HG02642 (cell line): ENCODE results near the gene LIG1.

Source experiments
- ATAC-seq: cut with Tn5 transposase; IDR thresholded peaks from one replicate; pipeline ENCODE4 v1.9.1; 2021; ENCODE audit warnings: mild to moderate bottlenecking; ENCODE audit not compliant: unreplicated experiment, poor library complexity

Gene LIG1

DNA sequence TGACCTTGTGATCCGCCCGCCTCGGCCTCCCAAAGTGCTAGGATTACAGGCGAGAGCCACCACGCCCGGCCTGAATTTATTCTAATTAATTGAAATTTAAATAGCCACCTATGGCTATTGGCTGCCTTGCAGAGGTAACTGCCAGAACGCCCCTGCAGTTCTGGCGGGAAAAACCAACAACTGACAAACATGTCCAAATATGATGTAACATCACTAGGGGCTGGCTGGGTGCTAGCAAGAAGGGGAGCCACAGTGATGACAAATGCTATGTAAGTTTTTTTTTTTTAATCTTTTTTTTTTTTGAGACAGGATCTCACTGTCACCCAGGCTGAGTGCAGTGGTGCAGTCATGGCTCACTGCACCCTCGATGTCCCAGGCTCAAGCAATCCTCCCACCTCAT lies 13.2 kb upstream of the LIG1 start:
- no peak for ATAC-seq

DNA sequence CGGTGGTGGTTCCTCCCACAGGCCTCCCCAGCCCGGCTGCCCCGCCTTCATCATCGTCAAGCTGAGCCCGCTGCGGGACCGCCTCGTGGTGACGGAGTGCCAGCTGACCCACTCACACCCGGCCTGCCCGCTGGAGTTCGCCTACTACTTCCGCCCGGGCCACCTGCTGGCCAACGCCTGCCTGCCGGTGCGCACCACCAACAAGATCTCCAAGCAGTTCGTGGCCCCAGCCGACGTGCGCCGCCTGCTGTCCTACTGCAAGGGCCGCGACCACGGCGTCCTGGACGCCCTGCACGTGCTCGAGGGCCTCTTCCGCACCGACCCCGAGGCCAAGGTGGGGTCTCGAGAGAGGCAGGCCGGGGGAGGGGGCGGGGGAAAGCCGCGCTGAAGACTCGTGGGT lies 12.3 kb upstream of the LIG1 start:
- ATAC-seq: no peak

DNA sequence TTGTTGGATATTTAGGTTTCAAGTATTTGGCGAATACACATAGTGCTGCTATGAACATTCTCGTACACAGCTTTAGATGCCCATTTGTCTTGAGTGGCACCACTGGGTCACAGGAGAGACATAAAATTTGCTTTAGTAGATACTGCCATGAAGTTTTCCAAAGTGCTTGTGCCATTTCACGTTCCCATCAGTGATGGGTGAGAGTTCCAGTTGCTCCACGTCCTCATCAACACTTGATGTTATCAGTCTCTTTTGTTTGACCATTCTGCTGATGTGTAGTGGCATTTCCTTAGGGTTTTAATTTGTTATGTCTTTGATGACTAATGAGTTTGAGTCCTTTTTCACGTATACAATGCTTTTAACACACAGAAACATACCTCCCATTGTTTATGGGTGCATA lies 11.4 kb upstream of the LIG1 start:
- ATAC-seq: no peak

DNA sequence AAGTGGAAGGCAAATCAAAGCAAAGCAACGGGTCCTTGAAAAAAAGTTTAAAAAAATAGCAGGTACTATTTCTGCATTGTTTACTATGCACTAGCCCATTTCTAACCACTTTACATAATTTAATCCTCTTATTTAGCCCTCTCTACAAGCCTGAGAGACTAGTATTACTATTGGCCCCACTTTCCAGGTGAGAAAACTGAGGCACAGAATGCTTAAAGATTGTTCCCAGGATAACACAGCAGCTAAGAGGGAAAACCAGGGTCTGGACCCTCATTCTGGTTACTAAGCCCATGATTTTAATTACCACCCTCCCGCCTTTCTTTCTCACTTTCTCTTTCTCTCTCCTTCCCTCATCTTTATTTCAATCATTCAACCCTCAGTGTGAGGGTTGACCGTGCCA lies 6.1 kb upstream of the LIG1 start:
- no peak for ATAC-seq

DNA sequence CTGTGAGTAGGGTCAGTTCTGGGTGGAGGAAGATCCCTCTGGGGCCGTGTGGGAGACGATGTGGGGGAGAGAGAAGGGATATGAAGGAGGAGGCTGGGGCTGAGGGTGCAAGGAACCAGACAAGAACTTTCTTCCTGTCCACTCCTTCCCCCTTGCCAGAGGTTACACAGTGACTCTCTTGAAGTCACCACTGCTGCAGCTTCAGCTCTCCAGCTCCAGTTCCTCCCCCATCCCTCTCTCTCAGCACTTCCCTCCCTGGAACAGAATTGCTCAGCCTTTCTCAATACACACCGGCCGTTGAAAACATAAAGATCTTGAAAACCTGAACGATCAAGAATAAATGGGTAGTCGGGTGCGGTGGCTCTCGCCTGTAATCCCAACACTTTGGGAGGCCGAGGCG lies 5.4 kb upstream of the LIG1 start:
- ATAC-seq: no peak

DNA sequence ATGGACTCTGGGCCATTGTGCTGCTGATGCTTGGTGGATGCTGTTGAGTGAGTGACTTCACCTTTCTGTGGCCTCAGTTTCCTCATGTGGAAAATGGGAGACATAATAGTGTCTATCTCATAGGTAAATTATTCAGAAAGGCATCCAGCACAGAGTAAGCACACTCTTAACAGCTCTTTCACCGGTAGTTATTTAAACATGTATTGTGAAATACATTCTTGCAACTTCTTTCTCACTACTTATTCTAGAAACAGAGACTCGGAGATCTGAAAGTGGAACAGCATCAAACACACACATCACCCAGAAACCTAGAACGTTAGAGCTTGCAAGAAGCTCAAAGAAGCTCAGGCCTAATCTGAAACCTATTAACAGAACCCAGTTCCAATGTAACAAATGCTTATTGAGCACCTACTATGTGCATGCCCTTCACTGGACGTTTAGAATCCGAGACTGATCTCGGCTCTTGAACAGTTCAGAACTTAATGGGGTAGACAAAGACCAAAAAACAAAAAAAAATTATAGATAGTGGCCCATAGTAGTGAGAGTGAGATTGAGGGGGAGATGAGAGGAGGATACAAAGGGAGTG lies 4.4 kb upstream of the LIG1 start:
- no peak for ATAC-seq

DNA sequence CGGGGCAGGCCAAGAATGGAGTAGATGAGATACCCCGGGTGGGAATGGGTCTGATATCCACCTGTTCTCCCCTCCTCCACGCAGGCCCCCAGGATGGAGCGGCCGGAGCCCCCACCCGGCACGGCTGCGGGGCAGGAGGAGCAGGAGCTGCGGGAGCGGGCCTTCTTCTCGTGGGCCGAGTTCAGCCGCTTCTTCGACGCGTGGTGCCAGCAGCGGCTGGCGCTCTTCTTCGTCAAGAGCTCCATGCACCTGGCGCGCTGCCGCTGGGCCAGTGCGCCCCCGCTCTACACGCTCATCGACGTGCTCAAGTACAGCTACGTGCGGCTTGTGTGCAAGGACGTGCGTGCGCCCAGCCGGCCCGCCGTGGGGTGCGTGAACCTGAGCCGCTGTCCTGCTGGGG lies 1.6 kb upstream of the LIG1 start:
- no peak for ATAC-seq

DNA sequence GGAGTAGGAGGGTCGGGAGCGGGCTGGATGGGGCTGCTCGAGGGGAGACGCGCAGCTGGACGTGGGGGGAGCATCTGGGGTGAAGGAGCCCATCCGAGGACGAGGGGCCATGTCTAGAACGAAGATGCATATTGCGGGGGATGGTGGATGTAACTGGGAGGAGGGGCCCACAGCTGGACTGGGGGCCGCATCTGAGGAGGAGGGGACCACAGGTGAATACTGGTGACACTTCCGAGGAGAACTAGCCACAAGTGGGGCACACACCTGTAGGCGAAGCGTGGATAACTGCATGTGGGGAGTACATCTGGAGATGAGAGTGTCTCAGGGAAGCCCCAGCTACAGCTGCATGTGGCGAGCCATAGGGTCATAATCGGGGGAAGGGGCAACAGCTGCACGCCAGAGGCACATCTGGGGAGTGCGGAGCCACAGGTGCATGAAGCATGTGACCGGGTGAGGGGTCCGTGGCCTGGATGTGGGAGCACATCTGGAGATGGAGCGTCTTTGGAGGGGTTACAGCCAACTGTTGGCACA lies 738 bp upstream of the LIG1 start:
- ATAC-seq: no peak

DNA sequence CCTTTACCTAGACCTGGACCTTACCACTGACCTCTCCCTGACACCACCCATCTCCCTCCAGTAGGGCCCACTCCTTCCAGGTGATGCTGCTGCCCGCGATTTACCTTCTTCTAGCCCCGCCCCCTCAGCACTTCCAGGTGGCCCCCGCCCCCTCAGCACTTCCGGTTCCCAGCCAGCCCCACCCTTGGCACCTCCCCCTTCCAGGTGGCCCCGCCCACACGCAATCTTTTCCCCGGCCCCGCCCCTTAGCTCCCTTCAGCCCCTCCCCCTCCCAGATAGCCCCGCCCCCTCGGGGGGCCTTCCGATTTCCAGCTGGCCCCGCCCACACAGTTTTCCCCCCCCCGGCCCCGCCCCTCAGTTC lies 586 bp downstream of the LIG1 start:
- peak; percentile 14 for ATAC-seq

DNA sequence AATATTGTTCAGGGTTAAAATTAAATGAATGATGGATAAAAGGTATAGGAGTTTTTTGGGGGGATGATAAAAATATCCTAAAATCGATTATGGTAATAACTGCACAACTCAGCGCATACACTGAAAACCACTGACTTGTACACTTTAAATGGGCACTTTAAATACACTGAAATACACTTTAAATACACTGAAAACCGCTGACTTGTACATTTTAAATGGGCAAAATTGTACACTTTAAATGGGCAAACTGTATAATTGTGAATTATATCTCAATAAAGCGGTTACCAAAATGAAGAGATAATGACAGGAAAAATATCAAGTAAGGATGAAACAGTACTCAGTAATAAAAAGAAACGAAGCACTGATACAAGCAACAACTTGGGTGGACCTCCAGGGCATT lies 1.5 kb downstream of the LIG1 start:
- ATAC-seq: no peak

DNA sequence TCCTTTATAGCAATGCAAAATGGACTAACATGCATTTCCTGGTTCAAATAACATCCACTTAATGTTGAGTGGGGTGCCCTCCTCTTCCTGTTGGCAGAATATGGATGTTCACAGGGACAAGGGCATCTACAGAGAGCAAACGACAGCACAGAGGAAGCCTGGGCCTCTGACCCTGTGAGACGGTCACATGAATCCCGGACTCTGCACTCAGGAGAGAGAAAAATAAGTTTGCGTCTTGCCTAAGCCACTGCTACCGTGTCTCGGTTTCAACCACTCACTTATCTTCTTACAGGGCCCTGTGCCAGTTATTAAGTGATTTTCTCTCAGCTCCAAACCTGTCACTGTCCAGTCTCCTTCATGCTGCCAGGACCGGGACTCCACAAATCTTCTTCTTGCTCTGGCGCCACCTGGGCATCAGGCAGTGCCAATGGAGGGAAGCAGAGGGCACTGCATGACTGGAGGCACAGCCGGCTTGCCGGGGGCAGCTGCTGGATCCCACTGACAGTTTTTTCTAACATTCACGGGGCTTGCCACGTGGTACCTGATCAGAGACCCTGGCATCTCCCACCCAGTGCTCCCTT lies 11.8 kb downstream of the LIG1 start:
- no peak for ATAC-seq

DNA sequence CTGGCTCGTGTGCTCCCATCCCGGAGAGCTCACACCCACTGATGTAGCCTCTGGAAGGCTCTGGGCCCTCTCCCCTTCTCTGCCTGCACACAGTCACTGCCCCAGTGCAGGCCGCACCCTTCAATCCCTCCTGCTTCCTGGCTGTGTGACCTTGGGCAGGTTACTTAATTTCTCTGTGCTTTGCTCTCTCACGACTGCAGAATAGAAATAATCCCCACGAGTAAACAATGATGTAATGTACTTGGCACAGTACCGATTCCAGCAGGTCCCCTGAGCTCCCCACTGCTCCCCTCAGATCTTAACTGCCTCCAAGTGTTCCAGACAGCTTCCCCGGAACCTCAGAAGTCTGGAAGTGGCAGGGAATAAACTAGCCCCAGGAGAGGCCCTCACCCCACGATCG lies 16.1 kb downstream of the LIG1 start:
- no peak for ATAC-seq

DNA sequence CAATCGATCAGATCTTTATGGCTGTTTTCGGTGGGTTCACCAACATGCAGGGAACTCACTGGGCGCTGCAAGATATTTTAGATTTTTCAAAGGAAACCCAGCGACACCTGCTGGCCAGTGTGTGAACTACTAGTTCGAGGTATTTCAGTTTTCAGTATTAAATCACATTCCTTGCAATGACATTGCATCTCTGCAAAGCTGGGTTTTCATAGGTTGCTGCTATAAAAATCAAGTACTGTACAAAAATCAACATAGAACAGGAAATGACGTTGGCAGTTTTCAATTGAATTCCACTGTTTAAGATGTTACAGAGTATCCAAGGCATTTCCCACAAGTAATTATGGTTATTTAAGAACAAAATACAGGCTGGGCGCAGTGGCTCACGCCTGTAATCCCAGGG lies 17.6 kb downstream of the LIG1 start:
- ATAC-seq: no peak

DNA sequence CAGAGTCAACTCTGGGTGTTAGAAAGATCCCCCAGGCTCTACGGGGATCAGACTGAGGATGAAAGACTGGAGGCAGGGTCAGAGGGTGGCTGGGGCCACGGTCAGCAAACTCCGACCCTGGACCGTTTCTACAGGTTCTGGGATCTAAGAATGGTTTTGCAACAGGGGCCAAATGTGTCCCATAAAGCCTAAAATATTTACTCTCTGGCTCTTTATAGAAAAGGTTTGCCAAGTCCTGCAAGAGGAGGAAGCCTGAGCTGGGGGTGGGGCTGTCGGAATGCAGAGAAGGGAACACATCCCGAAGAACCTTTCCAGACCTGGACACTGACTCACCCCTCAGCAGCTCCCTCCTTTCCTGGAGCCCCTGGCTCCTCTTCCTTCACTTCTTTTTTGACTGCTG lies 20.7 kb downstream of the LIG1 start:
- no peak for ATAC-seq

DNA sequence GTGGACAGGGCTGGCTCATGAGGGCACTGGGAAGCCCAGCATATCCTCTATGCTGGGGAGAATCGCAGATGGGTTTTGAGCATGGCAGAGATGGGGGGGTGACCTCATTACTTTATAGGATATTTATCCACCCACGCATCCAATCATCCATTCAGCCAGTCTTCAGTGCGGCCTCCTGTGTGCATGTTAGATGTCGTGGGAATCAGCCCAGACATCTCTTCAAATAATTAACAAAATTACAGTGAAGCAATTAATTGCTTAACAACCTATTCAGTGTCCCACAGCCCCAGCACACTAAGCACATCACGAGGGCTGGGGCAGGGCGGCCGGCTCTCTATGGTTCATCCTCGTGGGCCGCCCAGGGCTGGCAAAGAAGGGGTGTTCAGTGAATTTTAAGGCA lies 21.6 kb downstream of the LIG1 start:
- ATAC-seq: no peak

DNA sequence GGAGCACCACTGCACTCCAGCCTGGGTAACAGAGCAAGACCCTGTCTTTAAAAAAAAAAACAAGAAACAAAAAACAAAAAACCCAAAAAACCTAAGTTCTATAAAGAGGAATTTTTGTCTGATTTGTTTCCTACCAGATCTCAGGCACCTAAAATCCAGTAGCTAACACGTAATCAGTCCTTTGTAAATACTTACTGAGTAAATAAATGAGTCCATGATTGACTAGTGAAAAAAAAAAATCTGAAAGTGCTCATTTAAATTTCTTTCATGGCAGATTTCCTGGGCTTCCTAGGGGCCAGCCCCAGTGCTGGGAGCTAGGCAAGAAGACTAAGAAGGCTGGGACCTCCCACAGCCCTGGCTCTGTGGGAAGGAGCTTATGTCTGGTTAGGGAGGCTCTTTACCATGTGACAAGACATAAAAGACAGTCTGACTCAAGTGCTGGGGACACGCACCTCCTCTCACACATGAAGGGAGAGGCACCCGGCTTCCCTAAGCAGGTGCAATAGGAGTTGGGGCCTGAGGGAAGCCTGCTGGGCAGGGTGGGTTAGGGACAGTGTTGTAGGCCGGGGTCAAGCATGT lies 22.5 kb downstream of the LIG1 start:
- no peak for ATAC-seq

DNA sequence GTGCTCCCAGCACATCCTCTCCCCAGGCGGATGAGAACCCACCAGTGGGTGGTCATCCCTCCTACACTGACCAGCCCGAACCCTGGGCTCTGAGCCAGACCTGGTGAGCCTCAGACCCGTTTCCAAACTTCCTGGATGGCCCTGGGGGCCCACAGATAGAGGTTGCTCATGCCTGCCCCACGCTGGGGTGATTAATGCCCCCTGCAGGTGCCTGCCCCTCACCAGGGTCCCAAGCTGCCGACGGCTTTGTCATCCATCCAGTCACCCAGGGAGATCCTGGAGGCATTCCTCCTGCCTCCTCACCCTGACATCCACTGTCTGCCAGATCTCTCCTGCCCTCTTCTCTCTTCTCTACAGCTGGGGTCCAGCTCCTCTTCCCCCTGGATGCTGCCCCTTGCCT lies 31.1 kb downstream of the LIG1 start:
- ATAC-seq: no peak

DNA sequence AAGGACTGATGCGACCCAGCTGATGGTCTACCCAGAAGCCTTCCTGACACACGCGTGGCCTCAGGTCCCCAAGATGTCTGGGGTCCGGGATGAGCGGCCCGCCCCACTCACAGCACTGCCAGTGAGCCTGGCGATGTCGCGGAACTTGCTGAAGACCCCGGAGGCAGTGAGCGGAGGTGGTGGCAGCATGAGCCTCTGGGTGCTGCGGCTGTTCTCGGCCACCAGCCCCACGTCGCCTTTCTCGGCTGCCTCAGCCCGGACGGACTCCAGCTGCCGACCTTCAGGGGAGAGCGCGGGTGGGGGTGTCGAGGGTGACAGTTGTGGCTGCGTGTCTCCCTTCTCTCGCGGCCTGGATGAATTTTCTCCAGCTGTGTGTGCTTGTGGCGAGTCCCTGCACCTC lies 32.7 kb downstream of the LIG1 start:
- ATAC-seq: no peak

DNA sequence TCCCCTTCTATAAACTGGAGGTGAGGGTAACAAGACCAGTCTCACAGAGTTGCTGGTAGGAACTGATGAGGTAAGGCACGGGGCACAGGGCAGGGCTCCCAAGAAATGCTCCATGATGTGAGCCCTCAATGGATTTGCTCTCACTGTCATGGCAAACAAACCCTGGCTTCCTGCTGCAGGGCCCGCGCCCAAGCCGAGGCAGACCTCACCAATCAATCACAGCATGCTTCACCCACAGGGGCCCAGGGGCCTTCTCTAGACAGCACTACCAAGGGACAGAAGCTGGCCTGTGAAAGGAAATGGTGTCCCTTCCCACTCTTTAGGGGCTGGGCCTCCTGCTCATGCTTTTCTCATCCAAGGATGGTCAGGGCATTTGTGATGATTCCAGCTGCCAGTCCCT lies 33.6 kb downstream of the LIG1 start:
- no peak for ATAC-seq

DNA sequence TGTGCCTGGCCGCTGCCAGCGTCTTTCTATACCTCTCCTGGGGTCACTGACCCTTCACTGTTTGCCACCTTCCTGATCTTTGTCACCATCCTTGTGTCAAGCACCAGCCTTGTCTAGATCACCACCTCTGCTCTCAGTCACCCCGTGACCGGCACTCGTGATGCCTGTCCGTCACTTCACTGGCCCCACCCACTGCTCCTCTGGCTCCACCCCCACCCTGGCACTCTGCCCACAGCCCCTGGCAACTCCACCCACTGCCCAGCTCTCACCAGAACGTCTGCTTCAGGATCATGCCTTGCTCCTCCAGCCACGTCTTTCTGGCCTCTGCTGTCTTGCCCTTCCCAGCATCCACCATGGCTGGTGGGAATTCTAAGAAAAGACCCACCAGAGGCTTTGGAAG lies 34.7 kb downstream of the LIG1 start:
- no peak for ATAC-seq

DNA sequence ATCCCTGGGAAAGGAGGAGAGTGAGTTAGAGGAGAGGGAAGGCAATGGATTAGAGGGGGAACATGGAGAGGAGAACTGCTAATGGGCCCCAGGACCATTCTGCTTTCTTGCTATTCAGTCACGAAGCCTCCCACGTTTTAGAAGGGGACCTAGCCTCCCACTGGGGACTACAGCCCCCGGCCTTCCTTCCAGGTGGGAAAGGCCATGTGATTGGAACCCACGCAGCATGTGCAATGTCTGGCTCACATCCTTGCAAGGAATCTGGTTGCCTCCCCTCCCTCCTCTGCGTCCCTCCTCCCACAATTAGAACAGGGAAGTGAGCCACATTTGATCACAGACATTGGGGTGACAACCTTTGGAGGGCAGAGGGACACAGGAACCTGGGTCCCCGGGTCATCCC lies 37.0 kb downstream of the LIG1 start:
- no peak for ATAC-seq

DNA sequence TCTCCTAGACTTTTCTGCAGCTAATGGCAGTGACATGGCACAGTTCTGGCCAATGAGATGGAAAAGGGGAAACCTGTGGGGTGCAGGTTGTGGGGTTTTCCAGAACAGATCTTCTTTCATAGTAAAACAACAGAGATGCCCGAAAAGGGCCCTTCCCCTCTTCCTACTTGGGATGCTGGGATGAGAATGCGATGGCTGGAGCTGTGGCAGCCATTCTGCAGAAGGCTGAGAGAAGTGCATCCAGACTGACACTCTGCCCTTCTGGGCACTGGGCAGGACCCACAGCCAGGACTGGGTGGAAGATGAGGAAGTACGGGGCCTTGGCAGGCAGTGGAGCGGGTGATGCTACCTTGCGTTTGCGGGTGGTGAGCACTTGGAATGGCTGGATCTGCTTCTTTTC lies 42.6 kb downstream of the LIG1 start:
- no peak for ATAC-seq
